Tibial nerve (tissue), 3 donors: ENCODE results near the gene ORM1.

ENCODE experiments used
- POLR2A ChIP-seq, 2 donors: fragments of 450-650 bp; IDR thresholded peaks; one replicate each; pipeline ENCODE4 v1.6.1; 2017; ENCODE audit warnings: antibody characterized with exemption in 2 of 2, mild to moderate bottlenecking in 2 of 2, moderate library complexity in 2 of 2
- TF ChIP-seq, protein P1 (sequence below), 5 experiments: fragments of 200-600 bp in 3 of 5; fragments of 450-650 bp in 2 of 5; sonication (generic) in 3 of 5; IDR thresholded peaks; one replicate each; pipeline ENCODE4 v1.5.1; 2016 to 2019; ENCODE audit warnings: antibody characterized with exemption in 5 of 5, mild to moderate bottlenecking in 3 of 5, moderate library complexity in 2 of 5

- TF ChIP-seq, protein P1, sequence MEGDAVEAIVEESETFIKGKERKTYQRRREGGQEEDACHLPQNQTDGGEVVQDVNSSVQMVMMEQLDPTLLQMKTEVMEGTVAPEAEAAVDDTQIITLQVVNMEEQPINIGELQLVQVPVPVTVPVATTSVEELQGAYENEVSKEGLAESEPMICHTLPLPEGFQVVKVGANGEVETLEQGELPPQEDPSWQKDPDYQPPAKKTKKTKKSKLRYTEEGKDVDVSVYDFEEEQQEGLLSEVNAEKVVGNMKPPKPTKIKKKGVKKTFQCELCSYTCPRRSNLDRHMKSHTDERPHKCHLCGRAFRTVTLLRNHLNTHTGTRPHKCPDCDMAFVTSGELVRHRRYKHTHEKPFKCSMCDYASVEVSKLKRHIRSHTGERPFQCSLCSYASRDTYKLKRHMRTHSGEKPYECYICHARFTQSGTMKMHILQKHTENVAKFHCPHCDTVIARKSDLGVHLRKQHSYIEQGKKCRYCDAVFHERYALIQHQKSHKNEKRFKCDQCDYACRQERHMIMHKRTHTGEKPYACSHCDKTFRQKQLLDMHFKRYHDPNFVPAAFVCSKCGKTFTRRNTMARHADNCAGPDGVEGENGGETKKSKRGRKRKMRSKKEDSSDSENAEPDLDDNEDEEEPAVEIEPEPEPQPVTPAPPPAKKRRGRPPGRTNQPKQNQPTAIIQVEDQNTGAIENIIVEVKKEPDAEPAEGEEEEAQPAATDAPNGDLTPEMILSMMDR (IDR thresholded peaks at IDR 0.05), result no peak
- no peak for TF ChIP-seq POLR2A (IDR thresholded peaks at IDR 0.05)
Observed at GRCh38 chr9:114367366-114367765, 44.5 kb downstream of the ORM1 start.
